Measurements from ENCODE around the gene LAIR2.
"Not testable (repeated sequence)": the region's sequence is repeated elsewhere in the genome, so short reads cannot be mapped to it uniquely, and the experiment has no call there.

Gene LAIR2

GRCh38 chr19:54485851-54486250 is 16.8 kb upstream of the LAIR2 start:
- H3K4me3 ChIP-seq (ENCODE audit: low read length), result no peak overlapping the region
- DNase-seq (ENCODE audit: low read depth, low spot score), result no peak

GRCh38 chr19:54489341-54489740 is 13.3 kb upstream of the LAIR2 start:
- no peak overlapping the region for H3K4me3 ChIP-seq (ENCODE audit: low read length)
- no peak for DNase-seq (ENCODE audit: low read depth, low spot score)

- no peak for DNase-seq (ENCODE audit: low read depth, low spot score)
These were observed 12.9 kb upstream of the LAIR2 start for GRCh38 chr19:54489766-54490165.

GRCh38 chr19:54492568-54492967 is 10.1 kb upstream of the LAIR2 start:
- DNase-seq (ENCODE audit: low read depth, low spot score), result no peak
- H3K4me3 ChIP-seq (ENCODE audit: low read length), result no peak overlapping the region

More at GRCh38 chr19:54489766-54490165, 12.9 kb upstream of the LAIR2 start:
- H3K4me3 ChIP-seq (ENCODE audit: low read length), result no peak overlapping the region

- DNase-seq (ENCODE audit: low read depth, low spot score), result not testable (repeated sequence)
- H3K4me3 ChIP-seq (ENCODE audit: low read length), result peak overlapping the region; percentile 44
These were observed 9.6 kb upstream of the LAIR2 start for GRCh38 chr19:54493056-54493455.

- no peak overlapping the region for H3K4me3 ChIP-seq (ENCODE audit: low read length)
- no peak for DNase-seq (ENCODE audit: low read depth, low spot score)
These were observed 8.6 kb upstream of the LAIR2 start for GRCh38 chr19:54493967-54494585.

GRCh38 chr19:54495284-54495683 is 7.3 kb upstream of the LAIR2 start:
- not testable (repeated sequence) for DNase-seq (ENCODE audit: low read depth, low spot score); H3K4me3 ChIP-seq (ENCODE audit: low read length)

- peak overlapping the region; percentile 38 for H3K4me3 ChIP-seq (ENCODE audit: low read length)
- DNase-seq (ENCODE audit: low read depth, low spot score), result peak; percentile 60
These were observed 4.7 kb upstream of the LAIR2 start for GRCh38 chr19:54497747-54498450.

GRCh38 chr19:54498451-54498772 is 4.2 kb upstream of the LAIR2 start:
- peak overlapping the region; percentile 38 for H3K4me3 ChIP-seq (ENCODE audit: low read length)
- DNase-seq (ENCODE audit: low read depth, low spot score), result not testable (repeated sequence)

GRCh38 chr19:54505542-54505941 is 2.9 kb downstream of the LAIR2 start:
- DNase-seq (ENCODE audit: low read depth, low spot score), result not testable (repeated sequence)

GRCh38 chr19:54506079-54506478 is 3.4 kb downstream of the LAIR2 start:
- no peak for DNase-seq (ENCODE audit: low read depth, low spot score)
- no peak overlapping the region for H3K4me3 ChIP-seq (ENCODE audit: low read length)

More at GRCh38 chr19:54505542-54505941, 2.9 kb downstream of the LAIR2 start:
- not testable (repeated sequence) for H3K4me3 ChIP-seq (ENCODE audit: low read length)

GRCh38 chr19:54507038-54507717 is 4.5 kb downstream of the LAIR2 start:
- H3K4me3 ChIP-seq (ENCODE audit: low read length); DNase-seq (ENCODE audit: low read depth, low spot score): not testable (repeated sequence)

GRCh38 chr19:54507824-54508223 is 5.2 kb downstream of the LAIR2 start:
- DNase-seq (ENCODE audit: low read depth, low spot score), result no peak
- H3K4me3 ChIP-seq (ENCODE audit: low read length), result no peak overlapping the region

- DNase-seq (ENCODE audit: low read depth, low spot score); H3K4me3 ChIP-seq (ENCODE audit: low read length): not testable (repeated sequence)
These were observed 5.9 kb downstream of the LAIR2 start for GRCh38 chr19:54508487-54508886.

GRCh38 chr19:54509200-54509940 is 6.7 kb downstream of the LAIR2 start:
- not testable (repeated sequence) for DNase-seq (ENCODE audit: low read depth, low spot score); H3K4me3 ChIP-seq (ENCODE audit: low read length)

- DNase-seq (ENCODE audit: low read depth, low spot score), result no peak
- H3K4me3 ChIP-seq (ENCODE audit: low read length), result no peak overlapping the region
These were observed 12.5 kb downstream of the LAIR2 start for GRCh38 chr19:54515156-54515555.

- peak; percentile 72 for DNase-seq (ENCODE audit: low read depth, low spot score)
These were observed 14.9 kb downstream of the LAIR2 start for GRCh38 chr19:54517483-54517882.

GRCh38 chr19:54518844-54519243 is 16.2 kb downstream of the LAIR2 start:
- peak; percentile 80 for DNase-seq (ENCODE audit: low read depth, low spot score)
- H3K4me3 ChIP-seq (ENCODE audit: low read length), result no peak overlapping the region

More at GRCh38 chr19:54517483-54517882, 14.9 kb downstream of the LAIR2 start:
- no peak overlapping the region for H3K4me3 ChIP-seq (ENCODE audit: low read length)

- peak overlapping the region; percentile 17 for H3K4me3 ChIP-seq (ENCODE audit: low read length)
- peak; percentile 25 for DNase-seq (ENCODE audit: low read depth, low spot score)
These were observed 18.6 kb downstream of the LAIR2 start for GRCh38 chr19:54521022-54521859.
